ENCODE data around the gene JMJD1C.

Gene JMJD1C

DNA sequence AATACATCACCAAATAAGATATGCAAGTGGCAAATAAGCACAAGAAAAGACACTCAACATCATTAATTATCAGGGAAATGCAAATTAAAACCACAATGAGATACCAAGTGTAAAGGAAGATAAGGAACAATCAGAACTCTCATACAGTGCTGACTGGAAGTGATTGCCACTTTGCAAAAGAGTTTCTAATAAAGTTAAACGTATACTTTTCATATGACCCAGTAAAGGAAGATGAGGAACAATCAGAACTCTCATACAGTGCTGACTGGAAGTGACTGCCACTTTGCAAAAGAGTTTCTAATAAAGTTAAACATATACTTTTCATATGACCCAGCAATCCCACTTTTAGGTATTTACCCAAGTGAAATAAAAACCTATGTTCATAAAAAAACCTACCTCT is 12.2 kb upstream of the JMJD1C start:
- DNase-seq = no peak

DNA sequence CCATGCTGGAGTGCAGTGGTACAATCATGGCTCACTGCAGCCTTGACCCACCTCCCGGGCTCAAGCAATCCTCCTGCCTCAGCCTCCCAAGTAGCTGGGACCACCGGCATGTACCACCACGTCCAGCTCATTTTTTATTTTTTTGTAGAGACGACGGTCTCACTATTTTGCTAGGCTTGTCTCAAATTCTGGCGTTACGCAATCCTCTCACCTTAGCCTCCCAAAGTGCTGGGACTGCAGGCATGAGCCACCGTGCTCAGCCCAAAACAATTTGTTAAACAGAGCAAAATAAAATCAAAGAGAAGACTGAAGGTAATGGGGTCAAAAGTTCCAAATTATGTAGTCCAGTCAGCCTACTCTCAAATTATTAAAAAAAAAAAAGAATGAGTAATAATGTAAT is 8.7 kb upstream of the JMJD1C start:
- no peak for DNase-seq

DNA sequence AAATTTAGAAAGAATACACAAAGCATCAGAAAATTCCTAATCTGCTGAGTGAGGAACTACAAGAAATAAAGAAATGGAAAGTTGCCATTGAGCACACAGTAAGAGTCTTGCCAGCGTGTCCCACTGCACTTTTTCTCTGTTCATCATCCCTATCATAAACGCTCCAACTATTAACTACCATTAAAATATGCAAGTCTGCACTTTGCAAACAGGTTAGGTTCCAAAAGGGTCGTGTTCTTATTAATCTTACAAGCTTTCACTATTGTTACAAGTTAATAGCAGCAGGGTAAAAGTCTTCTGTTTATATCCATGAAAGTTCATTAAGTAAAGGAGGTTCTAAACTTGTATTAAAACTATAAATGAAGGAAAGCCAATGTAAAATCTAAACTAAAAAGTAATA is 5.2 kb upstream of the JMJD1C start:
- no peak for DNase-seq

DNA sequence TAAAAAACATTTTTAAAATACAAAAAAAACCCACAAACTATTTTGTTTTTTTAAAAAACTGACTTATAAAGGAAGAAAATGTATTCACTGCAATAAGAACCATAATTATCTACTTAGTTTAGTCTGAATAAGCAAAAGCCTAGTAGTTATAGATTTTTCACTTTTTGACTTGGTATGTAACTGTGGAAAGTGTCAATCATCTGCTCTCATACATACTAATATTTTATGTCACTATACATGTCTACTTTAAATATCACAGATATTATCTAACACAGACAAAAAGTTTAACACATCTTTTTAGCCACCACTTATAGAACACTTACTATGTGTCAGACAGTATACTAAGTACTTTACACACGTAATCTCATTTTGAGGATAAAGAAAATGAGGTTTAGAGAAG is 3.2 kb upstream of the JMJD1C start:
- no peak for DNase-seq

DNA sequence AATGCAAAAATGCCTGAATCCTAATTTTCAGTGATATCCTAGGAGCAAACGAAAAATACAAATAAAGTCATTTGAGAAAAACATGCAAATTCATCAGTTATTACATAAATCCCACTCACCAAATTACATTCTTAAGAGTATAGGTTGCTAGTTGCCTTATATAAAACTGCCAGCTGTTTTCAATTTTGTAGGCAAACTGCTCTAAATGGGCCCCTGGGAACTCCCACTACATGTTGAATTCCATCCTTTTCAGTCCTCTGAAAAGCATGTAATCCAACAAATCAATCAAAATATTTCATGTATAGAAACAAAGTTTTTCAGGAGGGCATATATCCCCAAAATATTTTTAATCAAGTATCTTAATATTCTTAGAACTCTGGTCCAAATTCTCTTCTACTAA is 2.1 kb upstream of the JMJD1C start:
- DNase-seq = no peak

DNA sequence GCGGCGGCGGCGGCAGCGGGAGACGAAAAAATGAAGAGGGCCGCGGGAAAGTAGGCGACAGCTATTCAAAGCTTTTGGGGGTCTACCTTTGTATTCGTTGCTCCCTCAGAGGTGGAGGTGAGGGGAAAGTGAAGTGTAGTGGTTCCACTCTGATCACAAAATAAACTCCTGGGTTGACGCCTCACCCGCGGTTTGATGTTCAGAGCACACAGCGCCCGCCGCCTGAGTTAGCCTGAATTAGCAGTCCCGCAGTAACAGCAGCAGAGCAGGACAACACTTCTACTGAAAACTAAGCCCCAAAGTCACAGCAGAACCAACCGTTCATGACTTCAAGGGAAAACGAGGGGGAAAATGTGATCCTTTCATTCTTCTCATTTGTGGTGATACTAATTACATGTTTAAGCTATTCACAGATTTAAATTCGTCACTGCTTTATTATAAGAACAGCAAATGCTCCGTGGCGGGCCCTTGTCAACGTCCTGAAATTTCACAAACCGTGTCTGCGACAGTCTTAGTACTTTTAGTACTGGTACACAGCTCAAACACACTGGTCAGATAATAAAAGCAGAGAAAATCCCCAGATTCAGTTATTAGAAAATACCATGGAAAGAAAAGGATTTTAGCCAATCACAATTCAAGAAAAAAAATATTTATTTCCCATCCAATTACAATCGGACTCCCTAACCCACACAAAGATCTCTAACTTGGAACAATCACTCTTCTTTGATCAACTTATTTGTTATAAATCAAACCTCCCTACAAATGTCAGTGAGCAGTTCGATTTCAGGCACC is 563 bp upstream of the JMJD1C start:
- no peak for DNase-seq

DNA sequence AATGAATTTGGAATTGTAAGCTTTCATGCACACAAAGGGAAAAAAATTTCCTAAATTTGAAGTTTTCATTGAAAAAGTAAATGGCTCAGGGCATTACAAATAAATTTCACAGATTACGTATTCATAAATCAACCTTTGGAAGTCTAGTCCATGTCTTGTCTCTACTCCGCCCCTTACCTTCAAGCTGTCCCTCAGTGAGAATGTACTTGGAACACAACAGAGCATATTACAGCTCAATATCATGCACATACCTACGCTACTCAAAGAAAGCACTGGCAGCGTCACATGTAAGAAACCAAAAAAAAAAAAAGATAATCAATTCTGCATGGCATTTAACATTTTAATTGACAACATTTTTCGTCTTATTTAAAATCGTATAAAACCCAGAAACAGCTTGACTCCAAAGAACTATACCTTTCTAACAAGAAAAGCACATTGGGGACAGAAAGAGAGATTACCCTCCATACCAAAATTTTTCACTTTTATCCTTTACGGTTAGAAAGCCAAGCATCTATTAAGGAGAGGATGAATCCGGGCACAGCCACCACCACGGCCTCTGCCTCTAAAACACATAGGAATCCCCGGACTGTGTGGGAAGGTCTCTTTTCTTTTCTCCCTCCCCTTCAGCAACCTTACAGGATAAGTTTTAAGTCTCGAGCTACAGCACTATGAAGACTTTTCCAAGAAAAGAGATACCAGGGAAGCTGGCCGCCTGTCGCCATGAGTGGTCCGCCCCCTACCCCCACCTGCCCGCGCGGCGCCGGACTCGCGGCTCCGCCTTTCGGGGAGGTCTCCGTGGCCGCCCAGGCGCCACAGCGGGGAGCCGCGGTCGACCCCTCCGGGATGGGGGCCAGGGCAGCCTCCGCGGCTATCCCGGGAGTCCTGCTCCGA is 1.1 kb downstream of the JMJD1C start:
- DNase-seq = no peak

DNA sequence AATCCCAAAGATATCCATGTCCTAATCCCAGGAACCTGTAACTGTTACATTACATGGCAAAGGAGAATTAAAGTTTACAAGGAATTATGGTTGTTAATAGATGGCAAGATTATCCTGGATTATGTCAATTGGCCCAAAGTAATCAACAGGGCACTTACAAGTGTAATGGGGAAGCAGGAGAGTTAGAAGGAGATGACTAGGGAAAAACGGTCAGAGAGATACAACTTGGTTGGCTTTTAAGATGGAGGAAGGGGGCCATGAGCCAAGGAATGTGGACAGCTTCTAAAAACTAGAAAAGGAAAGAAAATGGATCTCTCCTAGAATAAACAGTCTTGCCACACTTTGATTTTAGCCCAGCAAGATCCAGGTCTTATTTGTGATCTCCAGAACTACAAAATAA is 3.3 kb downstream of the JMJD1C start:
- DNase-seq = no peak

DNA sequence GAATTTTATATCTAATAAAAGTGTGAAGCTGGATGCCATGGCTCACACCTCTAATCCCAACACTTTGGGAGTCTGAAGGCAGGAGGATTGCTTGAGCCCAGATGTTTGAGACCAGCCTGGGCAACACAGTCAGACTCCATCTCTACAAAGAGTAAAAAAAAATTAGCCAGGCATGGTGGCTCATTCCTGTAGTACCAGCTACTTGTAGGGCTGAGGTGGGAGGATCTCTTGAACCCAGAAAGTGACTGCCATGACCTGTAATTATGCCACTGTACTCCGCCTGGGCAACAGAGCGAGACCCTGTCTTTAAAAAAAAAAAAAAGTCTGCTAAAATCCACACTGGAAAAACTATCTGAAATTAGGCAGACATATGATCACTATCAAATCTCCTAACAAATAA is 7.6 kb downstream of the JMJD1C start:
- DNase-seq = no peak

DNA sequence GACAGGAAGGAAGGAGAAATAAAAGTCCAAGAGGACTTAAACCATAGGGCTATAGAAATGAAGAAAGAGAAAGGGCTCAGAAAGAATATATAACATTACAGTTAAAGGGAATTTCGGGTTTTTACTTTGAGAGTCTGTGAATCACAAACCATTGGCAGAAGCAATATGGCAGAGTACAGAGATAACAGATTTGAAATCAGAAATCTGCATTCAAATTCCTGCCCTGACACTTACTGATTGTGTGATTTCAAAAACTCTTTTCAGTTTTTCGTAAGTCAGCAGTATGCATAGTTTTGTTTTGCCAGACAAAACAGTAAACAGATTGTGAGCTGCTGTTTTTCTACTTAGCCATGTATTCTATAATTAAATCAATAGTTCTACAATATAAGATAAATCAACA is 8.2 kb downstream of the JMJD1C start:
- no peak for DNase-seq

DNA sequence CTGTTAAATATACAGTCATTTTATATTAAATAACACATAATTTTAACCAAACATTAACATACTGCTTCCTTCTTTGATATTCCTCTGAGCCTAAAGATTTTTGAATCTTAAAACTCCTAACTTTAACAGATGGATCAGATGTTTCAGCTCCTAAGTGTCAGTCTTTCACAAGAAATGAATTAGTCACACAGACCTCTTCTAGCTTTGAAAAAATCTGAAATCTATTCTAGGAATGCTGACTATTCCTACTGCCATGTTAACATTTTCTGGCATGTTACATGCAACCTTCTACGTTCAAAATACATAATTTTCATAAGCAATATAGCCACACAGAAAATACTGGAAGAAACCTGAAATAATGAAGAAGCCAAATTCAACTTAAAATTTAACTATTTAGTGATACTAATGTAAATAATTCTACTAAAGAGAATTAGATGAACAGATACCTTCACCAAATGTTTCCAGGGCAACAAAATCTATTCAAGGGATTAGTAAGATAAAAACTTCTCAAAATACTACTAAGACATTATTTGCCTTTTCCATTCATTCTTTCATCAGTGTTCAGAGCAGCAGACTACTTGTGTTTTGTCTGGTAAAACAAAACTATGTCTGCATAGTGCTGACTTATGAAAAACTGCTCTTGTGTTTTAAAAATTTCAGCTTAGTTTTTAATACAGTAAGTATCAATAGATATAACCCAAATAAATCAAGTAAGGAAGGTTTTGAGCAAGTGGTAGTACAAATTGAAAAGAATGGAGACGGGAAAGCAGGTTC is 9.2 kb downstream of the JMJD1C start:
- DNase-seq = no peak

DNA sequence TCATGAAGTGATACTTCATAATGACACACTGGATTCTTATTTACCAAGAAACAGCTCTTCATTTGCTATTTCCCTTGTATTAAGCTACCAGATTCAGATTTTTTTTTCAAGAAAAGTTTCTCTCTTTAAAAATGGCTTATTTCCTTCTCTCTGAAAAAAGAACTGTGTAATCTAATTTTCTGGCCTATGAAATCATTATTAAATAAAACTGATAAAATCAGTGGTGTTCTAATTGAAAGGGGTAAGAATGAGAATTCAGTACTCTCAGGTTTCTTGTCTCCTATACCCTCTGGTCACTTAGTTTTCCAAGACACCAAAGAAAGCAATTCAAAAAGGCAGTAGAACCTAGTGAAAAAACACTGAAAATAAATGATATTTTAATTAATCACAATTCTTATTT is 10.3 kb downstream of the JMJD1C start:
- DNase-seq = no peak

DNA sequence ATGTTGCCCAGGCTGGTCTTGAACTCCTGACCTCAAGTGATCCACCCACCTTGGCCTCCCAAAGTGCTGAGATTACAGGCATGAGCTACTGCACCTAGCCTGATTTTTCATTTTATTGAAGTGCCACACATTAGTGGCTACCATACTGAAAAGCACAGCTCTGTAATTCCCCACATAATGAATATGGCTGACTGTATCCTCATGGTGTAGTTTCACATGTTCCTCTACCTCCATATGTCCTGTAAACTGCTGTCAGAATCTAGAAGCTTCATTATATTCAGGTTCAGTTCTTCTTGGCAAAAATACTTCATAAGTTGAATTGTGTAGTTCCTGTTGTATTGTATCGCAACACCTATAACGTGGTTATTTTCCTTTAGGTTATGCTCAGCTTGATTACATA is 11.1 kb downstream of the JMJD1C start:
- DNase-seq = no peak

DNA sequence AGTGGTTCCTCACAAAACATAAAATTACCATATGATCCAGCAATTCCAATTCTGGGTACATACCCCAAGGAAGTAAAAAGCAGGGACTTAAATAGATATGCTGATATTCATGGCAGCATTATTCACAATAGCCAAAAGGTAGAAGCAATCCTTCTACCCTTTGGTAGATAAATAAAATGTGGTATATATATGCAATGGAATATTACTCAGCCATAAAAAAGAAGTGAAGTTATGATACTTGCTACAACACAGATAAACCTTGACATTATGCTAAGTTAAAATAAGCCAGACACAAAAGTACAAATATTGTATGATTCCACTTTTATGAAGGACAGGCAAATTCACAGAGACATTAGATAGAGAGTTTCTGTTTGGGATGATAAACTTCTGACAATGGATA is 13.3 kb downstream of the JMJD1C start:
- DNase-seq = no peak

DNA sequence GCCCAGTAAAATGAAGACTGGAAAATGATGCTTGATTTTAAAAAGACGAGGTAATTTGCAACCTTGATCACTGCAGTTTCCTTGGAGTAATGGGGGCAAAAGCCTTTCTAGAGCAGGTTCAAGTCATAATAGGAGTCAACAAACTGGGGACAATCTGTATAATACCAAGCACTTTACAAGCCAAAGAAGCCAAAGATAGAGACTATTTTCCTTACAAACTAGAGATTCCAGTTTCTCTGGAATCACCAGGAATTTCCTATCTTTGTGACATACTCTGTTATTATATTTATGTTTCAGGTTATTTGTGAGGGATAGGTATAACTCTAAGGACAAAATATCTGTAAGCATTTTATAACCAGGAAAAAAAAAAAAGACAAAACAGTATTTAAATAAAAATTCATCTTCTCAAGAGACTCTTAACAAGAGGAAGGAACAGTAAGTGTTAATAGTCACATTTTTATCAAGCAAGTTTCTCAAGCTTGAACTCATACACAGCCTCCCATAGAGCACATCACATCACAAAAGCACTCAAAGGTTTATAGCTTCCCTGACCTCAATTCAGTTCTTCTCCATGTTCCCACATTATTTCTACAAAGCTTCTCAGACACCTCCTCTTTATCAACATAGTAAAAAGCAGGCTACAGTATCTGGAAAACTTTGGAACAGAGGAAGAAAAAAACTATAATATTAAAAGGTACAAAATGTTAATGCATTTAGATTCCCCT is 18.9 kb downstream of the JMJD1C start:
- DNase-seq = no peak

DNA sequence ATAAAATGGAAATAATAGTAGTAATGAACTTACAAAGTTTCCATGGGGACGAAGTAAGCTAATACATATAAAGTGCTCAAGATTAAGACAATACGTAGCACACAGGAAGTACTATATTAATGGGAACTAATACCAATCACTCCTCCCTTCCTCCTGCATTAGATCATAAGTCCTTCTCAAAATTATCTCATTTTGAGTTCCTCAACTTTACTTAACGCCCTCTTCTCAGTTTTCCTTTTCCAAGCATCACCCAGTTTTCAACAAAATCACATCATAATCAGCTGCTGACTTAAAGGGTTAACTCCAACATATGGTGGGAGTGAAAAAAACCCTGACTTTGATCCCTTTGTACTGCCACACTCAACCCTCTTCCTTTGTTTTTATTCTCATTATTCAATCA is 24.4 kb downstream of the JMJD1C start:
- DNase-seq = no peak

DNA sequence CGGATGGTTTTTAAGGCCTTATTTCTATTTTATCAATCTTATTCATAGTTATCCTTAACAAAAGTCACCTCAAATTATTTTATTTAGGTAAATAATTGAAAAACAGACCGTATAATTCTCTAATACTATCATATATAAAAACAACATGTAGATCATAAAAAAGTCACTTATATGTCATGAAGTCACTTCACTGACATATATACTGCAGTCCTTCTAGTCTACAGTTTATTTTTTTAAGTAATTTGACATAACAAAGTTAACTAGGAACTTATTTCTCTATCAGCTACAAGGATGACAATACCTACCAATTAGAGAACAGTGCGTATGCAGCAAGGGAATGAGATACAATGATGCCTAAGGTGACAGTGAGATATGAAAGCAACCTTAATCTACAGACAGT is 26.2 kb downstream of the JMJD1C start:
- DNase-seq = no peak

DNA sequence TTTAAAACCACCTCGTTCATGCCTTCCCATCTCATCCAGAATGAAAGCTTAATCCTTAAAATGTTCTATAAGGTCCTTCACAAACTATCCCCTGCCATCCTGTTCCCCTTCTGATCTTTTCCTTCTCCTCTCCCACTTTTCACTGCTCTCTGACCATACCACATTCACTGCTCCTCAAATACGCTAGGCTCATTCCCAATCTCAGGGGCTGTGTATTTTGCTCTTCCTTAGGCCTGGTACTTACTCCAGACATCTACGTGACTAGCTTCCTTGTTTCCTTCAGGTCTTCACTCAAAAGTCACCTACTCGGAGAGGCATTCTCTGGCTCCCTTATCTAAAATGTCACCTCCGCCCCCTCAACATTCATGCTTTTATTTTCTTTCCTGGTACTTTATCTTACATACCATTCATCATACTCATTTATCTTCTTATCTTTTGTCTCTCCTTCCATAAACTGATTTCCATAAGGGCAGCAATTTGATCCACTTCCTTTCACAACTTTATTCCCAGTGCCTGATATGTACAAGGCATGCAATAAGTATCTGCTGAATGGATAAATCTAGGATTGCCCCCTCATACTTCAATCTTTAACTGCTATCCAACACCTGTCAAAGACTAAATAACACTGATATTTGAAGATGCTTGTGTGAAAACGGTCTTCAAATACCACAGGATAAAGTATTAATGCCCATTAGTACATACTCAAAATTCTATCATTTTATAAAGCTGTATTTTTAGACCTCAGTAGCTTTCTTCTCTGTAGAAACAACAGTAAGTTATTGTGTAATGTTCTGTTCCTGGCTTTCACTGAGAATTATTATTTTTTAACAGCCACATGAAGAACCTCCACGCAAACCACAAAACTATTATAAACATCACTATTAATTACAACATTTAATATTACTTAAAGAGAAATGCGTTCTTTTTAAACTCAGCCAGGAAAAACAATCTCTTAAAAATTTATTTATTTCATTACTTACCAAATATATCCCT is 27.0 kb downstream of the JMJD1C start:
- DNase-seq = no peak

DNA sequence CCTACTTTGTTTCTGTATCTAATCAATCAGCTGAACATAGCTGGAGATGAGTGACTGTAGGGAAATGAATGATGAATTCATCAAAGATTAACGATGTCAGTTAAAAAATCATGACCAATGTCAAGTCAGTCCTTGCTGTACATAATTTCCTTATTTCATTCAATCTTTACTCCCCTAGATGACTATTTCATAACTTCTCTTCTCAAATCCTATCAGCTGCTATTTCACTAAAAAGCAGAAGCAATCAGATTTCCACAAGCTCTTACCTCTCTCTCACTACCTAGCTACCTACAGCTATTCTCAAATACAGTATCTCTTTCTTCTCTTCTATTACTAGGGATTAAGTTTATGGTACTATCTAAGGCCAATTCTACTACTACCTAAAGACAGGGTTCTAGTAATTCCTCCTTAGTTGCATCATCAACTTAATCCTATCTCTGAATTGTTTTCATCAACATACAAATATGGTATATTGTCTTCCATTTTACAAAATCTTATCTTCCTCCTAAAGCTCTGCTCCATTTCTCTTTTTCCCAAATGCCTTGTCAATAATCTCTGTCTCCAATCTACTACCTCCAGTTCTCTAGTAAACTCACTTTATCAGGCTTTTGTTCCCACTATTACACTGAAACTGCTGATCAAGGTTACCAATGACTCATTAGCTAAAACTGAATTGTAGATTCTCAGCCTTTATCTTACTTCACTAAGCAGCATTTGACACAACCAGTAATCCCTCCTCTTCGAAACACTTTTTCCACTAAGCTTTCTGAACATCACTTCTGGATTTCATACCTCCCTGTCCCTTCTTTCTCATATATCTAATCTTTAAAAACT is 28.4 kb downstream of the JMJD1C start:
- no peak for DNase-seq

DNA sequence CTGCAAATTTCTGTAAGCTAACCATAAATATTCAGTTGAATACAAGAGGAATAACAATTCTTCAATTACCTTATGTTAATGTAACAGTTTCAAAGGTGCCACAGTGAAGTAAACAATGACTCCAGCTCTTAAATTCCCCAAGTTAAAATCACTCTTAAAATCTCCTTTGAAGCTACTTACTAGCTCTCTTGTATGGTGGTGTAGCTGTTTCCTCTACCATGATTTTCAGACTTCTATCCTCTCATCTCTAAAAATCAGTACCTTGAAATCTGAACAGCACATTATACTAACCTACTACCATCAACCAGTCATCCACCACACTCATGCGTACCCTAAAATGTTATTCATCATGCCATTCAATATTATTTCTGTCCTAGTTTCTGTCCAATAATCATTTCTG is 29.6 kb downstream of the JMJD1C start:
- DNase-seq = no peak

All from activated T-cell treated with anti-CD3 and anti-CD28 coated beads, Interleukin-2, amount 50 U/mL, for 1 hour (primary cell).